ENCODE data around the gene FMN1.

FMN1 gene

GRCh38 chr15:32959077-32959476 lies 235.4 kb downstream of the FMN1 start:
- TF ChIP-seq EZH2phosphoT487 (IDR thresholded peaks at IDR 0.05; ENCODE audit: borderline replicate concordance, low read length) = no peak
- TF ChIP-seq CTCF (IDR thresholded peaks at IDR 0.05; ENCODE audit: low read depth, low read length, poor library complexity, severe bottlenecking) = no peak
- no peaks in the 10 kb centered on the region for H3F3A ChIP-seq (ENCODE audit: control insufficient read depth, insufficient read depth)
- H3K27ac ChIP-seq (ENCODE audit: low read depth, low read length) = no peak overlapping the region
- no peaks in the 10 kb centered on the region for H3K79me2 ChIP-seq (ENCODE audit: control insufficient read depth, low read length)
- H4K20me1 ChIP-seq (ENCODE audit: control insufficient read depth, insufficient read depth, low read depth, low read length) = no peaks in the 10 kb centered on the region
- peaks cover 8% of the 10 kb centered on the region for H3K27me3 ChIP-seq (ENCODE audit: control insufficient read depth, low read length)
- no peak overlapping the region for H3K4me2 ChIP-seq (ENCODE audit: low read length)
- no peaks in the 10 kb centered on the region for H3K4me1 ChIP-seq (ENCODE audit: control insufficient read depth, low read length)
- no peaks in the 10 kb centered on the region for H3K9me3 ChIP-seq (ENCODE audit: control insufficient read depth, insufficient read depth, low read length)
- H3K36me3 ChIP-seq (ENCODE audit: control insufficient read depth, low read length) = no peaks in the 10 kb centered on the region
- no peaks in the 10 kb centered on the region for H3K9me2 ChIP-seq (replicated peaks; ENCODE audit: control insufficient read depth, low read length)
- no peak overlapping the region for H3K4me3 ChIP-seq (ENCODE audit: low read length)

- Histone ChIP-seq H3K9me3 (ENCODE audit: control insufficient read depth, insufficient read depth, low read length) (no peaks in the 10 kb centered on the region), H4K20me1 (ENCODE audit: control insufficient read depth, insufficient read depth, low read depth, low read length) (no peaks in the 10 kb centered on the region), H3K27ac (ENCODE audit: low read depth, low read length) (no peak overlapping the region), H3K27me3 (ENCODE audit: control insufficient read depth, low read length) (peaks cover 8% of the 10 kb centered on the region), H3K4me3 (ENCODE audit: low read length) (no peak overlapping the region), H3K4me1 (ENCODE audit: control insufficient read depth, low read length) (no peaks in the 10 kb centered on the region), H3K4me2 (ENCODE audit: low read length) (no peak overlapping the region), H3K79me2 (ENCODE audit: control insufficient read depth, low read length) (no peaks in the 10 kb centered on the region), H3F3A (ENCODE audit: control insufficient read depth, insufficient read depth) (no peaks in the 10 kb centered on the region), H3K9me2 (replicated peaks; ENCODE audit: control insufficient read depth, low read length) (no peaks in the 10 kb centered on the region), H3K36me3 (ENCODE audit: control insufficient read depth, low read length) (no peaks in the 10 kb centered on the region)
- TF ChIP-seq CTCF (IDR thresholded peaks at IDR 0.05; ENCODE audit: low read depth, low read length, poor library complexity, severe bottlenecking) = no peak
- no peak for TF ChIP-seq EZH2phosphoT487 (IDR thresholded peaks at IDR 0.05; ENCODE audit: borderline replicate concordance, low read length)
Observed at GRCh38 chr15:32957219-32957618, 237.3 kb downstream of the FMN1 start.

- Histone ChIP-seq H3F3A (ENCODE audit: control insufficient read depth, insufficient read depth) (no peaks in the 10 kb centered on the region), H3K27ac (ENCODE audit: low read depth, low read length) (no peak overlapping the region), H4K20me1 (ENCODE audit: control insufficient read depth, insufficient read depth, low read depth, low read length) (no peaks in the 10 kb centered on the region), H3K79me2 (ENCODE audit: control insufficient read depth, low read length) (no peaks in the 10 kb centered on the region), H3K4me1 (ENCODE audit: control insufficient read depth, low read length) (no peaks in the 10 kb centered on the region), H3K4me2 (ENCODE audit: low read length) (no peak overlapping the region), H3K9me3 (ENCODE audit: control insufficient read depth, insufficient read depth, low read length) (no peaks in the 10 kb centered on the region), H3K9me2 (replicated peaks; ENCODE audit: control insufficient read depth, low read length) (no peaks in the 10 kb centered on the region), H3K36me3 (ENCODE audit: control insufficient read depth, low read length) (no peaks in the 10 kb centered on the region), H3K27me3 (ENCODE audit: control insufficient read depth, low read length) (peaks cover 8% of the 10 kb centered on the region), H3K4me3 (ENCODE audit: low read length) (no peak overlapping the region)
- TF ChIP-seq EZH2phosphoT487 (IDR thresholded peaks at IDR 0.05; ENCODE audit: borderline replicate concordance, low read length) (no peak), CTCF (IDR thresholded peaks at IDR 0.05; ENCODE audit: low read depth, low read length, poor library complexity, severe bottlenecking) (no peak)
Observed at GRCh38 chr15:32956711-32957110, 237.8 kb downstream of the FMN1 start.

- Histone ChIP-seq H3K36me3 (ENCODE audit: control insufficient read depth, low read length) (no peaks in the 10 kb centered on the region), H3K4me2 (ENCODE audit: low read length) (no peak overlapping the region), H3K9me2 (replicated peaks; ENCODE audit: control insufficient read depth, low read length) (no peaks in the 10 kb centered on the region), H4K20me1 (ENCODE audit: control insufficient read depth, insufficient read depth, low read depth, low read length) (no peaks in the 10 kb centered on the region), H3F3A (ENCODE audit: control insufficient read depth, insufficient read depth) (no peaks in the 10 kb centered on the region), H3K27ac (ENCODE audit: low read depth, low read length) (no peak overlapping the region), H3K27me3 (ENCODE audit: control insufficient read depth, low read length) (peaks cover 8% of the 10 kb centered on the region), H3K4me1 (ENCODE audit: control insufficient read depth, low read length) (no peaks in the 10 kb centered on the region), H3K79me2 (ENCODE audit: control insufficient read depth, low read length) (no peaks in the 10 kb centered on the region), H3K4me3 (ENCODE audit: low read length) (no peak overlapping the region), H3K9me3 (ENCODE audit: control insufficient read depth, insufficient read depth, low read length) (no peaks in the 10 kb centered on the region)
- TF ChIP-seq EZH2phosphoT487 (IDR thresholded peaks at IDR 0.05; ENCODE audit: borderline replicate concordance, low read length) = no peak
- peak; percentile 60 for TF ChIP-seq CTCF (IDR thresholded peaks at IDR 0.05; ENCODE audit: low read depth, low read length, poor library complexity, severe bottlenecking)
Observed at GRCh38 chr15:32956006-32956405, 238.5 kb downstream of the FMN1 start.

Data from DOHH2 (cell line).